Chondrocyte (in vitro differentiated cells): ENCODE data around the gene CCDC198. TPM values are rescaled to one million over a fixed set of nuclear protein-coding genes. Genes with fewer than 3 reads are reported as not detected.

Experiments
- DNase-seq: peaks from one replicate; pipeline ENCODE4 v3.0.0; 2021; ENCODE audit warnings: mixed read lengths, low spot score
- H3K27ac Mint-ChIP-seq: one replicate; pipeline ENCODE4 v1.8.0; 2021; ENCODE audit warnings: mild to moderate bottlenecking, moderate library complexity, mixed read lengths; ENCODE audit not compliant: unreplicated experiment
- H3K27me3 Mint-ChIP-seq: 2 replicates; pipeline ENCODE4 v1.8.0; 2021; ENCODE audit warnings: low read depth, mixed read lengths
- H3K36me3 Mint-ChIP-seq: 2 replicates; pipeline ENCODE4 v1.8.0; 2021; ENCODE audit warnings: low read depth, mixed read lengths
- H3K4me1 Mint-ChIP-seq: 2 replicates; pipeline ENCODE4 v1.8.0; 2021; ENCODE audit warnings: low read depth, mild to moderate bottlenecking, mixed read lengths
- H3K4me3 Mint-ChIP-seq: one replicate; pipeline ENCODE4 v1.8.0; 2021; ENCODE audit warnings: mild to moderate bottlenecking, moderate library complexity, mixed read lengths; ENCODE audit not compliant: unreplicated experiment
- H3K9me3 Mint-ChIP-seq: 2 replicates; pipeline ENCODE4 v1.8.0; 2021; ENCODE audit warnings: low read depth, mixed read lengths
- CTCF ChIP-seq: fragments of 200-600 bp; sonication (generic); IDR thresholded peaks from 2 replicates; pipeline ENCODE4 v1.5.0; 2021; ENCODE audit warnings: antibody characterized with exemption, mild to moderate bottlenecking, moderate library complexity
- total RNA-seq: library from RNA; stranded (reverse); gene quantifications from 3 replicates; pipeline ENCODE4 v1.2.1, GENCODE V29; 2021

The CCDC198 gene
- total RNA-seq, 1 donor from 2014 or later, result not detected

- Mint-ChIP-seq H3K4me1 (no peaks in the 10 kb centered on the region), H3K36me3 (no peaks in the 10 kb centered on the region), H3K27ac (no peak overlapping the region), H3K27me3 (peaks cover 8% of the 10 kb centered on the region), H3K4me3 (no peak overlapping the region), H3K9me3 (peaks cover 35% of the 10 kb centered on the region)
- no peak for TF ChIP-seq CTCF
- no peak for DNase-seq
These were observed 57.7 kb downstream of the CCDC198 start for GRCh38 chr14:57435923-57436322.

GRCh38 chr14:57420986-57421385, 72.7 kb downstream of the CCDC198 start:
- peaks cover 3% of the 10 kb centered on the region for H3K4me1 Mint-ChIP-seq
- DNase-seq, result no peak
- H3K4me3 Mint-ChIP-seq, result no peak overlapping the region
- H3K36me3 Mint-ChIP-seq, result no peaks in the 10 kb centered on the region
- no peak overlapping the region for H3K27ac Mint-ChIP-seq
- H3K9me3 Mint-ChIP-seq, result no peaks in the 10 kb centered on the region
- H3K27me3 Mint-ChIP-seq, result peaks cover 2% of the 10 kb centered on the region
- no peak for TF ChIP-seq CTCF

GRCh38 chr14:57420033-57420432, 73.6 kb downstream of the CCDC198 start:
- Mint-ChIP-seq H3K4me1 (peaks cover 3% of the 10 kb centered on the region), H3K27ac (no peak overlapping the region), H3K27me3 (no peaks in the 10 kb centered on the region), H3K36me3 (no peaks in the 10 kb centered on the region), H3K4me3 (no peak overlapping the region), H3K9me3 (no peaks in the 10 kb centered on the region)
- TF ChIP-seq CTCF, result no peak
- DNase-seq, result no peak

Other genes with a start within 250 kb of the CCDC198 start
- gene EXOC5, start 225.0 kb downstream of the CCDC198 start, total RNA-seq, result 75.3 to 86.6 TPM (median 85.9 TPM) in 3 replicates
- gene AP5M1, start 224.9 kb downstream of the CCDC198 start, total RNA-seq, result 32.5 to 47.4 TPM (median 39.2 TPM) in 3 replicates
- gene NAA30, start 103.3 kb downstream of the CCDC198 start, total RNA-seq, result 16.9 to 20.8 TPM (median 17.2 TPM) in 3 replicates